GM21526 (cell line): ENCODE measurements around the gene ARL2.
"Not testable (repeated sequence)": the region's sequence is repeated elsewhere in the genome, so short reads cannot be mapped to it uniquely, and the experiment has no call there.

Experiments
- ATAC-seq: cut with Tn5 transposase; IDR thresholded peaks from one replicate; pipeline ENCODE4 v1.9.1; 2021; ENCODE audit warnings: moderate library complexity; ENCODE audit not compliant: unreplicated experiment, low FRiP score

The ARL2 gene

GRCh38 chr11:65003968-65004367 lies 10.0 kb upstream of the ARL2 start:
- not testable (repeated sequence) for ATAC-seq

GRCh38 chr11:65008016-65008415 lies 5.9 kb upstream of the ARL2 start:
- ATAC-seq: no peak

- ATAC-seq: no peak
Measured at GRCh38 chr11:65008873-65009272, 5.1 kb upstream of the ARL2 start.

- peak; percentile 55 for ATAC-seq
Measured at GRCh38 chr11:65013130-65013887, 651 bp upstream of the ARL2 start.

- no peak for ATAC-seq
Measured at GRCh38 chr11:65014726-65015227, 817 bp downstream of the ARL2 start.

GRCh38 chr11:65016705-65017104 lies 2.7 kb downstream of the ARL2 start:
- no peak for ATAC-seq

GRCh38 chr11:65017937-65018336 lies 4.0 kb downstream of the ARL2 start:
- no peak for ATAC-seq

GRCh38 chr11:65019824-65020223 lies 5.9 kb downstream of the ARL2 start:
- no peak for ATAC-seq

- no peak for ATAC-seq
Measured at GRCh38 chr11:65021003-65021402, 7.0 kb downstream of the ARL2 start.

GRCh38 chr11:65021509-65021908 lies 7.5 kb downstream of the ARL2 start:
- ATAC-seq: no peak

- ATAC-seq: not testable (repeated sequence)
Measured at GRCh38 chr11:65023502-65023901, 9.5 kb downstream of the ARL2 start.

- ATAC-seq: no peak
Measured at GRCh38 chr11:65026810-65027209, 12.8 kb downstream of the ARL2 start.

GRCh38 chr11:65027213-65028067 lies 13.5 kb downstream of the ARL2 start, which contains the start of gene SNX15:
Gene SNX15, plus strand, starts transcription at chr11:65027439. Its CDS starts 99 bp downstream, at chr11:65027538.
- ATAC-seq: peak; percentile 70

- no peak for ATAC-seq
Measured at GRCh38 chr11:65032216-65032615, 18.3 kb downstream of the ARL2 start.

- no peak for ATAC-seq
Measured at GRCh38 chr11:65034423-65034822, 20.5 kb downstream of the ARL2 start.

GRCh38 chr11:65035579-65035978 lies 21.6 kb downstream of the ARL2 start:
- no peak for ATAC-seq

GRCh38 chr11:65036931-65037330 lies 23.0 kb downstream of the ARL2 start:
- no peak for ATAC-seq

- ATAC-seq: no peak
Measured at GRCh38 chr11:65040520-65040846, 26.5 kb downstream of the ARL2 start.

- peak; percentile 69 for ATAC-seq
Measured at GRCh38 chr11:65040847-65041622, 27.1 kb downstream of the ARL2 start, which contains the start of gene SAC3D1. Gene SAC3D1, plus strand, starts transcription at chr11:65041210. Its CDS starts 83 bp downstream, at chr11:65041293.

GRCh38 chr11:65042891-65043290 lies 28.9 kb downstream of the ARL2 start:
- no peak for ATAC-seq
